ENCODE results near the gene AGTPBP1. TPM values are rescaled to one million over a fixed set of nuclear protein-coding genes. Genes with fewer than 3 reads are reported as not detected.

The AGTPBP1 gene
- total RNA-seq, 4 donors from 2014 or later = 3.7 to 18.1 (median 11.4) TPM

DNA sequence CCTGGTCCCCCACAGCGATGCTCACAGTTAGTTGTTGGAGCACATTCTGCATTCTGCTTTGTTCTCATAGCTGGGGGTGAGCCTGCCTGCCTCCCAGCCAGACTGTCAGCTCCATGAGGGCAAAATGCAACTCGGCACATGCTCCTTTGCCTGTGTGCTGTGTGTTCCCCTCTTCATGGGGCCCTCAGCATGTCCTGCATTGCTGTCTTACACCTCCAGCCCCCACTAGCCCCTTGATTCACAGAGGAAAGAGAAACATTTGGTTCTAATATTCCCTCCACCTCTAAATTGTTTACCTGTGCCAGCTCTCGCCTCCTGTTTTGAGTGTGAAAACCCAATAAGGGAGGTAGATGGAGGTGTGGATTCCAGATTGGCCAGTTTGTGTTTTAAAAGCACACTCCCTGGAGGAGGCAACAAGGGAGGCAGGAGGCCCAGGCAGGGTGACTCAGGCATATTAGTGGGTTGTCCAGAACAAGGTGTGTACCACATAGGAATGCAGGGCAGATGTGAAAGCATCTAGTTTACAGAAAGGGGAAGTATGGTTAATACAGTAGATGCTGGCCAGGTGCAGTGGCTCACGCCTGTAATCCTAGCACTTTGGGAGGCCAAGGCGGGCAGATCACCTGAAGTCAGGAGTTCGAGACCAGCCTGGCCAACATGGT, 224.6 kb downstream of the AGTPBP1 start:
- no peak for DNase-seq

DNA sequence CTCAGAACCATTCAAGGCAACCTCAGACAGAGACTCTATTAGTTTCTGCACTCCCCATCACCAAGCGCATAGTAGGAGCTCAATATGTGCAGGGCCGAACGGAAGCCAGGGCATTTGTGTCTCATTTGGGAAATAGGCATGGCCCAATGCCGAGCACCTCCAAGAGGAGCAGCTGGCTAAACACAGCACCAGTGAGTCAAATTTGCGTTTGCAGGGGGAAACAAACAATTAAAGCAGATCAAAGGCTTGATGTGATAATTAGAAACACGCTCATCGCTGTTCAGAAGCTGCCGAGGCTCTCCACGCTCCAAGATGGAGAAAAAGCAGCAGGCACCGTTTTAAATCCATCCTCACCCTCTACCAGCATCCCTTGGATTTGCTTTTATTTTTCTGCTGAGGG, 225.3 kb downstream of the AGTPBP1 start:
- DNase-seq = no peak
- Histone ChIP-seq H3K27me3 (peaks cover 0 to 92% (median 0%) of the 10 kb centered on the region in 4 donors), H3K4me3 (no peak overlapping the region), H3K4me1 (peaks cover 0 to 11% (median 0%) of the 10 kb centered on the region in 3 donors), H3K36me3 (no peaks in the 10 kb centered on the region), H3K27ac (no peak overlapping the region), H3K9me3 (no peaks in the 10 kb centered on the region)
- intact Hi-C loops (cut with DNase I) = no loop called here
- 31 to 50% methylated on average over 7 to 8 of the region's 10 CpGs for WGBS, 2 donors
- TF ChIP-seq POLR2A (IDR thresholded peaks at IDR 0.05) = no peak
- TF ChIP-seq, protein P1, sequence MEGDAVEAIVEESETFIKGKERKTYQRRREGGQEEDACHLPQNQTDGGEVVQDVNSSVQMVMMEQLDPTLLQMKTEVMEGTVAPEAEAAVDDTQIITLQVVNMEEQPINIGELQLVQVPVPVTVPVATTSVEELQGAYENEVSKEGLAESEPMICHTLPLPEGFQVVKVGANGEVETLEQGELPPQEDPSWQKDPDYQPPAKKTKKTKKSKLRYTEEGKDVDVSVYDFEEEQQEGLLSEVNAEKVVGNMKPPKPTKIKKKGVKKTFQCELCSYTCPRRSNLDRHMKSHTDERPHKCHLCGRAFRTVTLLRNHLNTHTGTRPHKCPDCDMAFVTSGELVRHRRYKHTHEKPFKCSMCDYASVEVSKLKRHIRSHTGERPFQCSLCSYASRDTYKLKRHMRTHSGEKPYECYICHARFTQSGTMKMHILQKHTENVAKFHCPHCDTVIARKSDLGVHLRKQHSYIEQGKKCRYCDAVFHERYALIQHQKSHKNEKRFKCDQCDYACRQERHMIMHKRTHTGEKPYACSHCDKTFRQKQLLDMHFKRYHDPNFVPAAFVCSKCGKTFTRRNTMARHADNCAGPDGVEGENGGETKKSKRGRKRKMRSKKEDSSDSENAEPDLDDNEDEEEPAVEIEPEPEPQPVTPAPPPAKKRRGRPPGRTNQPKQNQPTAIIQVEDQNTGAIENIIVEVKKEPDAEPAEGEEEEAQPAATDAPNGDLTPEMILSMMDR (IDR thresholded peaks at IDR 0.05) = no peak

More for the DNA sequence above, 224.6 kb downstream of the AGTPBP1 start:
- no peak for TF ChIP-seq POLR2A (IDR thresholded peaks at IDR 0.05)
- TF ChIP-seq, protein P1 (IDR thresholded peaks at IDR 0.05) = no peak
- Histone ChIP-seq H3K9me3 (no peaks in the 10 kb centered on the region), H3K4me1 (peaks cover 0 to 18% (median 0%) of the 10 kb centered on the region in 3 donors), H3K27me3 (peaks cover 0 to 92% (median 1%) of the 10 kb centered on the region in 4 donors), H3K27ac (no peak overlapping the region), H3K4me3 (no peak overlapping the region), H3K36me3 (no peaks in the 10 kb centered on the region)
- intact Hi-C loops (cut with DNase I) = no loop called here
- 77 to 95% methylated on average over 5 to 6 of the region's 6 CpGs for WGBS, 2 donors

DNA sequence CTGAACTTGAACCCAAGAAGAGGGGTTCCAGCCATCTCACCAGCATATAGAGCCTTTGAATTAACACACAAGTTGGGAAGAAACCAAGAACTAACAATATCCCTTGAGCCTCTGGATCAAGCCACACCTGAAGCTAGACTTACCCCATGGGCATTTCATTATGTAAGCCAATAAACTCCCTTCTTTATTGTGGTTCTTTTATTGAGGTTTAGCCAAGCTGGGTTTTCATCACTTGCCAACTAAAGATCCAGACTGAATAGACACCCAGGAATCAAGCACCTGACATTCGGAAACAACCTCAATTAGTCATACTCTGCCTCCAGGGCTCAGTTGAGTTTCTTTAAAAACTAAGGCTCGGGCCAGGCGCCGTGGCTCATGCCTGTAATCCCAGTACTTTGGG, 226.7 kb downstream of the AGTPBP1 start:
- Histone ChIP-seq H3K4me3 (no peak overlapping the region), H3K27ac (no peak overlapping the region), H3K36me3 (no peaks in the 10 kb centered on the region), H3K4me1 (peaks cover 0 to 9% (median 0%) of the 10 kb centered on the region in 3 donors), H3K9me3 (no peaks in the 10 kb centered on the region), H3K27me3 (peaks cover 0 to 92% (median 0%) of the 10 kb centered on the region in 4 donors)
- 14 to 60% methylated on average over 1 to 2 of the region's 4 CpGs for WGBS, 2 donors
- DNase-seq = no peak
- intact Hi-C loops (cut with DNase I) = no loop called here
- TF ChIP-seq, protein P1 (IDR thresholded peaks at IDR 0.05) = no peak

- no peak for DNase-seq
- intact Hi-C loops (cut with DNase I) = no loop called here
- Histone ChIP-seq H3K9me3 (no peaks in the 10 kb centered on the region), H3K4me1 (peaks cover 0 to 9% (median 0%) of the 10 kb centered on the region in 3 donors), H3K4me3 (no peak overlapping the region), H3K36me3 (no peaks in the 10 kb centered on the region), H3K27me3 (peaks cover 0 to 92% (median 0%) of the 10 kb centered on the region in 4 donors), H3K27ac (no peak overlapping the region)
- WGBS, 2 donors = 28 to 35% methylated on average over 3 to 8 of the region's 8 CpGs
- TF ChIP-seq POLR2A (IDR thresholded peaks at IDR 0.05) = no peak
- TF ChIP-seq, protein P1 (IDR thresholded peaks at IDR 0.05) = no peak
Measured at GRCh38 chr9:85514256-85514655, 227.5 kb downstream of the AGTPBP1 start.

- intact Hi-C loops (cut with DNase I) = no loop called here
- H3K27me3 ChIP-seq = peaks cover 0 to 92% (median 1%) of the 10 kb centered on the region in 4 donors
- H3K9me3 ChIP-seq = no peaks in the 10 kb centered on the region
- H3K27ac ChIP-seq = no peak overlapping the region
- TF ChIP-seq, protein P1 (IDR thresholded peaks at IDR 0.05) = no peak
- no peak for TF ChIP-seq POLR2A (IDR thresholded peaks at IDR 0.05)
- no peaks in the 10 kb centered on the region for H3K36me3 ChIP-seq
- no peak for DNase-seq
- H3K4me1 ChIP-seq = peaks cover 0 to 9% (median 0%) of the 10 kb centered on the region in 3 donors
- H3K4me3 ChIP-seq = no peak overlapping the region
Measured at GRCh38 chr9:85511746-85512145, 230.0 kb downstream of the AGTPBP1 start.
